HCT116 (cell line): ENCODE results near the gene PAQR8. TPM values are rescaled to one million over a fixed set of nuclear protein-coding genes. Genes with fewer than 3 reads are reported as not detected.

ENCODE experiments used
- ATAC-seq: fragments of 200-7000 bp; cut with Tn5 transposase; 2 replicates; pipeline ENCODE4 v1.9.1; 2020; ENCODE audit warnings: mild to moderate bottlenecking, moderate library complexity
- BruUV-seq: library from RNA; stranded (reverse); fragments of 400-500 nt; replicated peaks from 2 replicates; lab custom pipeline; 2021; lab: Mats Ljungman, UMichigan
- CTCF ChIA-PET: fragments of 300-600 bp; sonication (Branson Sonifier 250); formaldehyde crosslinking; loops from one replicate; lab custom pipeline; 2021; ENCODE audit warnings: antibody characterized with exemption; lab: Charles Lee
- POLR2A ChIA-PET: fragments of 300-600, 350-600 bp; sonication (Branson Sonifier 250); formaldehyde crosslinking; loops from one replicate; lab custom pipeline; 2021; ENCODE audit warnings: antibody characterized with exemption; lab: Charles Lee
- RAD21 ChIA-PET, 2 experiments: fragments of 300-600 bp; sonication (Branson Sonifier 250); formaldehyde crosslinking; loops; one replicate each; lab custom pipeline; 2023; ENCODE audit warnings: low total read pairs in 2 of 2; ENCODE audit not compliant: uncharacterized antibody in 2 of 2, unreplicated experiment in 2 of 2, low non-redundant PET in 1 of 2; lab: Charles Lee
- DNase-seq: peaks from one replicate; pipeline ENCODE4 v3.0.0-alpha.2; 2010; ENCODE audit warnings: low read depth, low spot score
- H2AFZ ChIP-seq: fragments of 200-600 bp; shearing (Covaris generic), sonication (generic); 2 replicates; pipeline ENCODE4 v1.6.1; 2017; ENCODE audit warnings: low read depth, mixed run types, mixed read lengths, antibody characterized with exemption, low read length; ENCODE audit not compliant: poor library complexity, severe bottlenecking
- H3K27ac ChIP-seq: 2 replicates; pipeline ENCODE4 v1.5.1; 2012; ENCODE audit warnings: low read depth, low read length
- H3K27me3 ChIP-seq: fragments of 200-600 bp; sonication (generic); 2 replicates; pipeline ENCODE4 v1.6.1; 2016; ENCODE audit warnings: mixed run types, low read length, mixed read lengths; ENCODE audit not compliant: insufficient read depth
- H3K36me3 ChIP-seq, 2 experiments: fragments of 200-500 bp in 1 of 2; fragments of 200-600 bp in 1 of 2; sonication (Bioruptor generic) in 1 of 2; sonication (generic) in 1 of 2; 2 replicates each; pipeline versions ENCODE4 v1.5.1 to v1.6.1; 2014 to 2016; ENCODE audit warnings: low read length in 2 of 2, inconsistent platforms in 1 of 2, mixed read lengths in 1 of 2, mixed run types in 1 of 2; ENCODE audit not compliant: insufficient read depth in 2 of 2, control insufficient read depth in 1 of 2
- H3K4me1 ChIP-seq, 2 experiments: fragments of 200-600 bp in 1 of 2; sonication (generic) in 1 of 2; 2 replicates each; pipeline versions ENCODE4 v1.5.1 to v1.6.1; 2012 to 2017; ENCODE audit warnings: low read length in 2 of 2, inconsistent platforms in 1 of 2, mild to moderate bottlenecking in 1 of 2, mixed read lengths in 1 of 2, mixed run types in 1 of 2, moderate library complexity in 1 of 2; ENCODE audit not compliant: insufficient read depth in 2 of 2, control insufficient read depth in 1 of 2
- H3K4me2 ChIP-seq: fragments of 200-600 bp; sonication (generic); 2 replicates; pipeline ENCODE4 v1.6.1; 2017; ENCODE audit warnings: mixed run types, low read length, mixed read lengths
- H3K4me3 ChIP-seq, 2 experiments: fragments of 200-600 bp in 1 of 2; sonication (generic) in 1 of 2; replicated peaks in 1 of 2; 2 replicates each; pipeline ENCODE4 v1.5.1; 2011 to 2016; ENCODE audit warnings: low read length in 2 of 2, control low read depth in 1 of 2, low read depth in 1 of 2, mild to moderate bottlenecking in 1 of 2, mixed read lengths in 1 of 2, mixed run types in 1 of 2
- H3K79me2 ChIP-seq: fragments of 200-600 bp; sonication (generic); 2 replicates; pipeline ENCODE4 v1.6.1; 2017; ENCODE audit warnings: mild to moderate bottlenecking, mixed run types, low read length, moderate library complexity, mixed read lengths; ENCODE audit not compliant: insufficient read depth
- H3K9ac ChIP-seq: fragments of 200-600 bp; sonication (generic); 2 replicates; pipeline ENCODE4 v1.6.1; 2016; ENCODE audit warnings: low read length, mixed read lengths
- H3K9me2 ChIP-seq: fragments of 200-600 bp; sonication (generic), shearing (Covaris generic); 2 replicates; pipeline ENCODE4 v1.6.1; 2017; ENCODE audit warnings: mixed run types, mild to moderate bottlenecking, moderate library complexity; ENCODE audit not compliant: insufficient read depth
- H3K9me3 ChIP-seq, 2 experiments: fragments of 200-500 bp in 1 of 2; fragments of 200-600 bp in 1 of 2; sonication (Bioruptor generic) in 1 of 2; sonication (generic) in 1 of 2; 2 replicates each; pipeline ENCODE4 v1.6.1; 2014 to 2017; ENCODE audit warnings: low read length in 2 of 2, mixed read lengths in 2 of 2, inconsistent platforms in 1 of 2, low read depth in 1 of 2, mild to moderate bottlenecking in 1 of 2, mixed run types in 1 of 2, moderate library complexity in 1 of 2; ENCODE audit not compliant: control insufficient read depth in 1 of 2, insufficient read depth in 1 of 2
- H4K20me1 ChIP-seq: fragments of 200-600 bp; sonication (generic), shearing (Covaris generic); 2 replicates; pipeline ENCODE4 v1.6.1; 2017; ENCODE audit warnings: mixed run types, mild to moderate bottlenecking, moderate library complexity; ENCODE audit not compliant: insufficient read depth
- ATF3 ChIP-seq: IDR thresholded peaks from 2 replicates; pipeline ENCODE4 v1.6.1; 2012
- CEBPB ChIP-seq: IDR thresholded peaks from 2 replicates; pipeline ENCODE4 v1.6.1; 2012; ENCODE audit warnings: low read depth
- CTCF ChIP-seq, 3 experiments: fragments of 200-600 bp in 1 of 3; sonication (generic) in 1 of 3; IDR thresholded peaks in 2 of 3; conservative IDR thresholded peaks in 1 of 3; 2 replicates each; pipeline ENCODE4 v1.5.1; 2012 to 2017; ENCODE audit warnings: low read depth in 2 of 3, low read length in 2 of 3, antibody characterized with exemption in 1 of 3, borderline replicate concordance in 1 of 3, control low read depth in 1 of 3, mild to moderate bottlenecking in 1 of 3, mixed read lengths in 1 of 3, mixed run types in 1 of 3, moderate library complexity in 1 of 3; ENCODE audit not compliant: insufficient read depth in 1 of 3
- EGR1 ChIP-seq: IDR thresholded peaks from 2 replicates; pipeline ENCODE4 v1.6.1; 2012; ENCODE audit warnings: low read depth
- EZH2phosphoT487 ChIP-seq: fragments of 200-600 bp; IDR thresholded peaks from 2 replicates; pipeline ENCODE4 v1.6.1; 2018; ENCODE audit warnings: antibody characterized with exemption, borderline replicate concordance
- FOSL1 ChIP-seq: IDR thresholded peaks from 2 replicates; pipeline ENCODE4 v1.6.1; 2012; ENCODE audit warnings: low read depth
- JUND ChIP-seq: IDR thresholded peaks from 2 replicates; pipeline ENCODE4 v1.6.1; 2012
- MAX ChIP-seq: IDR thresholded peaks from 2 replicates; pipeline ENCODE4 v1.6.1; 2012
- POLR2AphosphoS5 ChIP-seq: IDR thresholded peaks from 2 replicates; pipeline ENCODE4 v1.6.1; 2011; ENCODE audit warnings: mild to moderate bottlenecking, low read depth, low read length, moderate library complexity
- SIN3A ChIP-seq: IDR thresholded peaks from 2 replicates; pipeline ENCODE4 v1.6.1; 2012; ENCODE audit warnings: low read depth
- SP1 ChIP-seq: IDR thresholded peaks from 2 replicates; pipeline ENCODE4 v1.6.1; 2012; ENCODE audit warnings: low read depth
- SRF ChIP-seq: IDR thresholded peaks from 2 replicates; pipeline ENCODE4 v1.6.1; 2012; ENCODE audit warnings: low read depth
- TCF7L2 ChIP-seq: IDR thresholded peaks from 2 replicates; pipeline ENCODE4 v1.7.0; 2011; ENCODE audit warnings: borderline replicate concordance, inconsistent platforms; ENCODE audit not compliant: insufficient read depth, insufficient read length; ENCODE audit errors: extremely low read depth
- ZBTB33 ChIP-seq: IDR thresholded peaks from 2 replicates; pipeline ENCODE4 v1.6.1; 2011; ENCODE audit warnings: mild to moderate bottlenecking, low read length, moderate library complexity; ENCODE audit not compliant: insufficient replicate concordance; ENCODE audit errors: extremely low read depth
- ZFX ChIP-seq: fragments of 450-650 bp; IDR thresholded peaks from 2 replicates; pipeline ENCODE4 v1.6.1; 2017
- ZNF274 ChIP-seq: fragments of 200-500 bp; sonication (Bioruptor generic); IDR thresholded peaks from 2 replicates; pipeline ENCODE4 v1.6.1; 2014; ENCODE audit warnings: mild to moderate bottlenecking, low read depth, low read length, inconsistent platforms
- intact Hi-C: fragments of 100-400 bp; cut with micrococcal nuclease; formaldehyde crosslinking; loops from 2 replicates; pipeline ENCODE4 v1.10.0; 2022
- total RNA-seq: library from RNA; stranded (reverse); gene quantifications from one replicate; pipeline ENCODE4 v1.2.1, GENCODE V29; 2021; ENCODE audit not compliant: unreplicated experiment

The PAQR8 gene
- total RNA-seq, 1 experiment from 2014 or later = 5.9 TPM

- H3K9me2 ChIP-seq = peaks cover 5% of the 10 kb centered on the region; the same call in 1 of the 2 replicates
- intact Hi-C loops = no loop called here
- TF ChIP-seq SP1 (no peak), POLR2AphosphoS5 (no peak), ATF3 (no peak), ZBTB33 (no peak), MAX (no peak), JUND (no peak), TCF7L2 (no peak), EZH2phosphoT487 (no peak), ZFX (no peak), CEBPB (no peak), ZNF274 (no peak), CTCF (IDR thresholded peaks at IDR 0.05 in 2 of 3, conservative IDR thresholded peaks at IDR 0.05 in 1 of 3; ENCODE audit: borderline replicate concordance in 1 of 3, insufficient read depth in 1 of 3, low read depth in 2 of 3, low read length in 2 of 3) (no peak), SIN3A (no peak), SRF (no peak), FOSL1 (no peak), EGR1 (no peak)
- TF ChIP-seq, all 23 proteins: peak for 0
- CTCF ChIA-PET = no interaction called here
- no peaks in the 10 kb centered on the region for H3K36me3 ChIP-seq
- POLR2A ChIA-PET = interaction anchor here (1.1 kb wide), 1 partner anchor 74 kb away, joined by 3 read pairs; no protein-coding TSS in a partner anchor
- H3K4me3 ChIP-seq = no peak overlapping the region
- H2AFZ ChIP-seq = no peak overlapping the region
- H3K9me3 ChIP-seq = no peaks in the 10 kb centered on the region
- peaks cover 3 to 19% of the 10 kb centered on the region in 2 experiments; a peak in 3 of 4 replicates for H3K4me1 ChIP-seq
- H3K9ac ChIP-seq = no peak overlapping the region
- RAD21 ChIA-PET = no interaction called here
- H3K4me2 ChIP-seq = no peak overlapping the region
- no peaks in the 10 kb centered on the region for H3K27me3 ChIP-seq
- DNase-seq (no peak), ATAC-seq (no peak)
- peaks cover 13% of the 10 kb centered on the region; the same call in 1 of the 2 replicates for H3K79me2 ChIP-seq
- BruUV-seq = no TSS peak
- H4K20me1 ChIP-seq = no peaks in the 10 kb centered on the region
- no peak overlapping the region for H3K27ac ChIP-seq
These were observed 2.5 kb upstream of the PAQR8 start for GRCh38 chr6:52359403-52359802.
